Gastrocnemius medialis (tissue), 4 donors: ENCODE results near the gene SLC16A9.

Experiments used
- POLR2A ChIP-seq, 2 donors: fragments of 450-650 bp; IDR thresholded peaks; one replicate each; pipeline ENCODE4 v1.6.1; 2017; ENCODE audit warnings: antibody characterized with exemption in 2 of 2, mild to moderate bottlenecking in 2 of 2, moderate library complexity in 2 of 2
- TF ChIP-seq, protein P1 (sequence below), 5 experiments: fragments of 450-650 bp in 3 of 5; fragments of 200-600 bp in 2 of 5; sonication (generic) in 2 of 5; IDR thresholded peaks in 4 of 5; conservative IDR thresholded peaks in 1 of 5; 1 replicate in 4 of 5; 2 replicates in 1 of 5; pipeline ENCODE4 v1.5.1; 2016 to 2019; ENCODE audit warnings: antibody characterized with exemption in 5 of 5, mild to moderate bottlenecking in 3 of 5, moderate library complexity in 3 of 5

DNA sequence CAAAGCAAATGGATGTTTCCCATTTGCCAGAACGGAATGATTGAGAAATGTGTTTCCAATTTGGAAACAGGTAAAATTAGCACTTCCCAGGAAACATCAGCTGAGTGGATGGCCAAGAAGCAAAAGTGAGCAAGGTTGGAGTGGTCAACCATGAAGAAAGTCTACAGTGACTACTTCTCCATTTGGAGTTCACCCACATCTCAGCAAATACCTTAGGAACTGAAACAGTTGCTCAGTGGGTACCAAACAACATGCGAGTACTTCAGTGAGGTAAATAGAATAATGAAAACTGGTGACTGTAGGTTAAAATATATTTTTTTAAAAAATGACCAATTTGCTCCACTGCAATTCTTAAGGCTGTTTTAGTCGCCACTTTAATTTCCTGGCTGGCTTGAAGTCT, 57.7 kb downstream of the SLC16A9 start:
- TF ChIP-seq POLR2A (IDR thresholded peaks at IDR 0.05): no peak
- TF ChIP-seq, protein P1, sequence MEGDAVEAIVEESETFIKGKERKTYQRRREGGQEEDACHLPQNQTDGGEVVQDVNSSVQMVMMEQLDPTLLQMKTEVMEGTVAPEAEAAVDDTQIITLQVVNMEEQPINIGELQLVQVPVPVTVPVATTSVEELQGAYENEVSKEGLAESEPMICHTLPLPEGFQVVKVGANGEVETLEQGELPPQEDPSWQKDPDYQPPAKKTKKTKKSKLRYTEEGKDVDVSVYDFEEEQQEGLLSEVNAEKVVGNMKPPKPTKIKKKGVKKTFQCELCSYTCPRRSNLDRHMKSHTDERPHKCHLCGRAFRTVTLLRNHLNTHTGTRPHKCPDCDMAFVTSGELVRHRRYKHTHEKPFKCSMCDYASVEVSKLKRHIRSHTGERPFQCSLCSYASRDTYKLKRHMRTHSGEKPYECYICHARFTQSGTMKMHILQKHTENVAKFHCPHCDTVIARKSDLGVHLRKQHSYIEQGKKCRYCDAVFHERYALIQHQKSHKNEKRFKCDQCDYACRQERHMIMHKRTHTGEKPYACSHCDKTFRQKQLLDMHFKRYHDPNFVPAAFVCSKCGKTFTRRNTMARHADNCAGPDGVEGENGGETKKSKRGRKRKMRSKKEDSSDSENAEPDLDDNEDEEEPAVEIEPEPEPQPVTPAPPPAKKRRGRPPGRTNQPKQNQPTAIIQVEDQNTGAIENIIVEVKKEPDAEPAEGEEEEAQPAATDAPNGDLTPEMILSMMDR (IDR thresholded peaks at IDR 0.05 in 4 of 5, conservative IDR thresholded peaks at IDR 0.05 in 1 of 5): no peak
